HCT116 (cell line): ENCODE data around the gene NDE1.
"Not testable (repeated sequence)": the region's sequence is repeated elsewhere in the genome, so short reads cannot be mapped to it uniquely, and the experiment has no call there.

ENCODE experiments used
- EZH2 ChIP-seq: fragments of 200-600 bp; sonication (generic); IDR thresholded peaks from 2 replicates; pipeline ENCODE4 v1.6.1; 2017; ENCODE audit warnings: antibody characterized with exemption, mixed run types
- POLR2AphosphoS5 ChIP-seq: IDR thresholded peaks from 2 replicates; pipeline ENCODE4 v1.6.1; 2011; ENCODE audit warnings: mild to moderate bottlenecking, low read depth, low read length, moderate library complexity

- TF ChIP-seq EZH2, POLR2AphosphoS5: not testable (repeated sequence)
Measured at GRCh38 chr16:15727697-15728096, 77.7 kb downstream of the NDE1 start.
